KMS-11 (cell line): ENCODE measurements around the gene B4GALT1.

Experiments used
- H2AFZ ChIP-seq: fragments of 200-600 bp; sonication (generic); 2 replicates; pipeline ENCODE4 v1.6.1; 2016; ENCODE audit warnings: antibody characterized with exemption, mixed run types, low read depth
- H3K27ac ChIP-seq: fragments of 200-600 bp; sonication (generic); 2 replicates; pipeline ENCODE4 v1.6.1; 2016; ENCODE audit warnings: mild to moderate bottlenecking, mixed run types
- H3K27me3 ChIP-seq: fragments of 200-600 bp; sonication (generic); 2 replicates; pipeline ENCODE4 v1.6.1; 2017; ENCODE audit warnings: mild to moderate bottlenecking, low read depth, mixed run types, moderate library complexity; ENCODE audit not compliant: insufficient read depth
- H3K36me3 ChIP-seq: fragments of 200-600 bp; sonication (generic); 2 replicates; pipeline ENCODE4 v1.6.1; 2017; ENCODE audit warnings: mild to moderate bottlenecking, mixed run types; ENCODE audit not compliant: insufficient read depth
- H3K4me1 ChIP-seq: fragments of 200-600 bp; sonication (generic); 2 replicates; pipeline ENCODE4 v1.6.1; 2016; ENCODE audit warnings: mild to moderate bottlenecking, low read depth, mixed run types; ENCODE audit not compliant: poor library complexity, severe bottlenecking
- H3K4me2 ChIP-seq: fragments of 200-600 bp; sonication (generic); 2 replicates; pipeline ENCODE4 v1.7.0; 2016; ENCODE audit warnings: mild to moderate bottlenecking, mixed run types
- H3K4me3 ChIP-seq: fragments of 200-600 bp; sonication (generic); IDR thresholded peaks from 2 replicates; pipeline ENCODE4 v1.6.1; 2017; ENCODE audit warnings: low read depth, low read length, mixed read lengths; ENCODE audit not compliant: insufficient read depth
- H3K79me2 ChIP-seq: fragments of 200-600 bp; sonication (generic); 2 replicates; pipeline ENCODE4 v1.6.1; 2016; ENCODE audit warnings: low read depth, mixed run types; ENCODE audit not compliant: insufficient read depth
- H3K9ac ChIP-seq: fragments of 200-600 bp; sonication (generic); 2 replicates; pipeline ENCODE4 v1.6.1; 2016; ENCODE audit warnings: mild to moderate bottlenecking, mixed run types
- H4K20me1 ChIP-seq: fragments of 200-600 bp; sonication (generic); 2 replicates; pipeline ENCODE4 v1.6.1; 2016; ENCODE audit warnings: mild to moderate bottlenecking, mixed run types; ENCODE audit not compliant: insufficient read depth
- TF ChIP-seq, protein P1 (sequence below): fragments of 200-600 bp; sonication (generic); conservative IDR thresholded peaks from 2 replicates; pipeline ENCODE4 v1.6.1; 2017; ENCODE audit warnings: low read depth, mild to moderate bottlenecking, antibody characterized with exemption, low read length, moderate library complexity, mixed read lengths

Gene B4GALT1

DNA sequence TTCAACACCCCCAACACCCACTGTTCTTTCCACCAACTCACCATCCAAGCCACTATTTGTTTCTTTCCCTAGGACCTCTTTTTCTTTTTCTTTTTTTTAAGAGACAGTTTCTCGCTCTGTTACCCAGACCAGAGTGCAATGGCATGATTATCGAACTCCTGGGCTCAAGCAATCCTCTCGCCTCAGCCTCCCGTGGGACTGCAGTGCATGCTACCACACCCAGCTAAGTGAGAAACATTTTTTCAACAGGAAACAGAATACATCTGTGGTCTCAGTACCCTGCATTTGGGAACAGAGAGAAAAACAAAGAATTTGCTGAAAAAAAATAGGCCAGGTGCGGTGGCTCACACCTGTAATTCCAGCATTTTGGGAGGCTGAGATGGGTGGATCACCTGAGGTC is 24.6 kb downstream of the B4GALT1 start:
- TF ChIP-seq, protein P1, sequence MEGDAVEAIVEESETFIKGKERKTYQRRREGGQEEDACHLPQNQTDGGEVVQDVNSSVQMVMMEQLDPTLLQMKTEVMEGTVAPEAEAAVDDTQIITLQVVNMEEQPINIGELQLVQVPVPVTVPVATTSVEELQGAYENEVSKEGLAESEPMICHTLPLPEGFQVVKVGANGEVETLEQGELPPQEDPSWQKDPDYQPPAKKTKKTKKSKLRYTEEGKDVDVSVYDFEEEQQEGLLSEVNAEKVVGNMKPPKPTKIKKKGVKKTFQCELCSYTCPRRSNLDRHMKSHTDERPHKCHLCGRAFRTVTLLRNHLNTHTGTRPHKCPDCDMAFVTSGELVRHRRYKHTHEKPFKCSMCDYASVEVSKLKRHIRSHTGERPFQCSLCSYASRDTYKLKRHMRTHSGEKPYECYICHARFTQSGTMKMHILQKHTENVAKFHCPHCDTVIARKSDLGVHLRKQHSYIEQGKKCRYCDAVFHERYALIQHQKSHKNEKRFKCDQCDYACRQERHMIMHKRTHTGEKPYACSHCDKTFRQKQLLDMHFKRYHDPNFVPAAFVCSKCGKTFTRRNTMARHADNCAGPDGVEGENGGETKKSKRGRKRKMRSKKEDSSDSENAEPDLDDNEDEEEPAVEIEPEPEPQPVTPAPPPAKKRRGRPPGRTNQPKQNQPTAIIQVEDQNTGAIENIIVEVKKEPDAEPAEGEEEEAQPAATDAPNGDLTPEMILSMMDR: no peak
- no peaks in the 10 kb centered on the region for H3K79me2 ChIP-seq

DNA sequence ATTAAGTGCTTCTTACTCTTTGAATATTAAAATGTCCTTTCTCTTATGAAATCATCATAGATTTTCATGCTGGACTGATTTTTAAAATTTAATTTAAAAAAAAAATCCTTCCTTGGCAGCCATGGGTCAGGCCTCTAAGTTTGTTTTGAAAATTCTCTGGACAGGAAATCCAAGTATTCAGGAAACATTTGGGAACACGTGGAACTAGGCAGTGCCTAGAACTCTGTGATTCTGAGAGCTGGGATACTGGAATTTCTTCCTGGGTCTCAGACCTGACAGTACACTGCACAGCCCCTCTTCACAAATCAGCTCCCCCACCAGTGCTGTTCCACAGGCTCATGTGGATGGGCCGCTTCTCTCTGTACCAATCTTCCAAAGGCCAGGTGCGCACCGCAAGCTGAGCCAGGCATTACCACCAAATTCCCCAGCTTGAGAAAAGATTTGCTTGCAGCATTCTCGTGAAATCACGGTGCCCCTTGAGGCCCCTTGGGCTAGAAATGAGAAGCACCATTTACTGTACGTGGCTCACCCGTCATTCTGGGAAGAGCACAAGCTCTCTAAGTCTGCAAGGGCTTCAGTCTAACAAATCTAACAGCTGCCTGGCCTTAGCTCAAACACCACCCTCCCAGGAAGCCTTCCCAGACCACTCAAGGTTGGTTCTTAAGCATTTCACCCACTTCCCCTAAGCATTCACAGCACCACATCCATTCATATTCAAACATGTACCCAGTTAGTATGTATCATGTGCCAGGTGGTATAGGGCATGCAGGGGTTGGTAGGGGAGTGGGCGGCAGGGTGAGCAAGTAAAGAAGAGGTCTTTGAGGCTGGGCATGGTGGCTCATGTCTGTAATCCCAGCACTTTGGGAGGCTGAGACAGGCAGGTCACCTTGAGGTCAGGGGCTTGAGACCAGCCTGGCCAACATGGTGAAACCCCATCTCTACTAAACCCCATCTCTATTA is 26.5 kb downstream of the B4GALT1 start:
- Histone ChIP-seq H3K79me2 (no peaks in the 10 kb centered on the region), H3K4me1 (peaks cover 3% of the 10 kb centered on the region), H4K20me1 (no peaks in the 10 kb centered on the region), H3K27me3 (no peaks in the 10 kb centered on the region), H3K4me3 (no peak overlapping the region), H3K27ac (no peak overlapping the region), H3K9ac (no peak overlapping the region), H2AFZ (no peak overlapping the region), H3K4me2 (no peak overlapping the region), H3K36me3 (no peaks in the 10 kb centered on the region)
- TF ChIP-seq, protein P1: no peak

More for the DNA sequence above, 24.6 kb downstream of the B4GALT1 start:
- Histone ChIP-seq H3K27me3 (no peaks in the 10 kb centered on the region), H3K9ac (no peak overlapping the region), H3K4me1 (peaks cover 3% of the 10 kb centered on the region), H3K36me3 (no peaks in the 10 kb centered on the region), H2AFZ (no peak overlapping the region), H4K20me1 (no peaks in the 10 kb centered on the region), H3K27ac (no peak overlapping the region), H3K4me2 (no peak overlapping the region), H3K4me3 (no peak overlapping the region)

DNA sequence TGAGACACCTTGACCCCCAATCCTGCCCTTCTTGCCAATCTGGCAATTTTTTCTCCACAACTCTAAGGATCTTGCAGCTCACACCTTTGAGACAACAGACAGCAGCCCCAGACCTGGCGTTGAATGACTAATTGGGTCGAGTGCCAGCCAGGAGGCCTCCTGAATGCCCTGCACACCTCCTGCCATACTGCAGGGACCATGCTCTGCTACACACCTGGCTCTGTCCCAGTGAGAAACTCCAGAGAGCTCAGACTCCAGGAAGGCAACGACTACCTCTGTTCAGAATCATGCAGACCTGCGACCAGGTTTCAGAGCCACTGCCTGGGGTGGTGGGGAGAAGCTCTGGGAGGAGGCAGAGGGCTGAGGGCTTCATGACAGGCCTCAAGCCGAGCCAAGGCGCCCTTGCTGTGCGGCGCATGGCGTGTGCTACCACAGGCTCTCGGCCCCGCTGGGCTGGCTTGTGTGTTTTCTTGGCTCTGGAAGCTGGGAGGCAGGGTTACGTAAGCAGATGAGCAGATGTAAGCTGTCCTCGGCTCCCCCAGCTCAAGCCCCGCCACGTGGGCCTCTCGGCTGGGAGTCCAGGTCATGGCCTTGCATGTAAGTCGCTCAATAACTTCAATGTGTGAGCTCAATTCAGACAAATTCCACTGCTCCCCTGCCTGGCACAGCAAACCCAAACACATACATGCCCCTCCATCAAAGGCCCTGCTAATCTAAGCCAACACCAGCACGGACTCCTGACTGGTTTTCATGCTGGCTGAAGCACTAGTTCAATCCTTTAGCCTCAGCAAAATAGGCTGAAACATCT is 27.5 kb downstream of the B4GALT1 start:
- Histone ChIP-seq H3K4me3 (no peak overlapping the region), H3K4me1 (peaks cover 3% of the 10 kb centered on the region), H3K27ac (no peak overlapping the region), H3K4me2 (no peak overlapping the region), H2AFZ (no peak overlapping the region), H3K27me3 (no peaks in the 10 kb centered on the region), H3K36me3 (no peaks in the 10 kb centered on the region), H3K79me2 (no peaks in the 10 kb centered on the region), H4K20me1 (no peaks in the 10 kb centered on the region), H3K9ac (no peak overlapping the region)
- TF ChIP-seq, protein P1: no peak

DNA sequence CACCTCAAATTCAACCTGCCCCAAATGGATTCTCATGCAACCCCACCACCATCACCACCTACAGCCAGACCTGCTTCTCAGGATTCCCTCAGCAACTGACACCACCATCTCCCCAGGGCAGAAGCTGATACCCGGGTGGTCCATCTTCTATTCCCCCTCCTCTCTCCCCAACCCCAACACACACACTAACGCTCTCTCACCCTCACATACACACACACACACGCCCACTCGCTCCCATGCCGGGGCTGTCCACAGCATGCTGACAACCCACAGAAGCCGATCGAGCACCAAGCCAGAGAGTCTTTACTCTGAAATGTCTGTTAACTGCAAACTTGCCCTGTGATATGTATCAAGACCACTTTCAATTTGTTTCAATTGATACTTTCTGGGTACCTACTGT is 28.4 kb downstream of the B4GALT1 start:
- peaks cover 3% of the 10 kb centered on the region for H3K4me1 ChIP-seq
- H3K27ac ChIP-seq: no peak overlapping the region
- H4K20me1 ChIP-seq: no peaks in the 10 kb centered on the region

More for the DNA sequence above, 28.4 kb downstream of the B4GALT1 start:
- Histone ChIP-seq H3K4me3 (no peak overlapping the region), H3K9ac (no peak overlapping the region), H3K27me3 (no peaks in the 10 kb centered on the region), H3K79me2 (no peaks in the 10 kb centered on the region), H3K36me3 (no peaks in the 10 kb centered on the region), H2AFZ (no peak overlapping the region), H3K4me2 (no peak overlapping the region)
- TF ChIP-seq, protein P1: no peak
